Measurements from ENCODE around the gene ABCA4.
"Not testable (repeated sequence)": the region's sequence is repeated elsewhere in the genome, so short reads cannot be mapped to it uniquely, and the experiment has no call there.

ABCA4 gene

GRCh38 chr1:93947002-93947686 lies 173.8 kb downstream of the ABCA4 start:
- DNase-seq (ENCODE audit: low spot score), result not testable (repeated sequence)

All from SK-N-DZ (cell line).